ENCODE data around the gene CBFA2T3.

CBFA2T3 gene

DNA sequence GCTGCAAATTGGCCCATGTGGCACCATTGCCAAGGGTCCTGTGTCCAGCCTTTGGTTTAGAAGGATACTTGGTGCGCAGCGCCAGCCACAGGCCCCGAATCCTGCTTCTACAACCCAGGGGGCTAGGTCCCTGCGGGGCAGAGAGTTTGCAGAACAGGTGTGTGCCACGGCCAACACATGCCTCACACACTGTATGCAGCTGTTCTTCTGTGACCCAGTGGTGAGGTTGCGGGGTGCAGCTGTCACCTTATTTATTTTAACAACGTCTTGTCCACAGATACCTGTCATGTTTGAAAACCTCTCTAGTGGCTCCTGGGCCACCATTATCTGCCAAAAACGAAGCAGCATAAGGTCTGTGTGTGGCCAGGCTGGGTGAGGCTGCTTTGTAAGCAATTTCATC is 11.6 kb downstream of the CBFA2T3 start (continued):
- no peak for TF ChIP-seq ZNF654 (tag by site-specific recombination; IDR thresholded peaks at IDR 0.05; ENCODE audit: low read depth)

DNA sequence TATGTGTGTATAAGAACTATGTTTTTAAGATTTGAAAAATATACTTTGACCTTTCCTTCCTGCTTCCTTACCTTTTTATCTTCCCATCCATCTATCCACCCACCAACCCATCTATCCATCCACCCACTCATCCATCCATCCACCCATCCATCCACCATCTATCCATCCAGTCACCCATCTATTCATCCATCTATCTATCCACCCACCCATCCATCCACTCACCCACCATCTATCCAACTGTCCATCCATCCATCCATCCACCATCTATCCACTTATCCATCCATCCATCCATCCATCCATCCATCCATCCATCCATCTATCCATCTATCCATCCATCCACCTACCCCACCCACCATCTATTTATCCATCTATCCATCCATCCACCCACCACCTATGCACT is 12.4 kb downstream of the CBFA2T3 start:
- Histone ChIP-seq H3K9me3 (ENCODE audit: control insufficient read depth, insufficient read depth, low read depth, low read length) (no peaks in the 10 kb centered on the region), H3K27ac (ENCODE audit: extremely low read depth, low read depth, low read length) (no peak overlapping the region), H3K4me1 (ENCODE audit: control insufficient read depth, insufficient read depth, low read length) (no peaks in the 10 kb centered on the region), H3K4me3 (ENCODE audit: low read depth, low read length) (no peak overlapping the region), H3K36me3 (ENCODE audit: control insufficient read depth in 2 of 2, insufficient read depth in 1 of 2, low read length in 2 of 2) (no peaks in the 10 kb centered on the region)
- TF ChIP-seq ZNF580 (tag by site-specific recombination; IDR thresholded peaks at IDR 0.05), result no peak
- no peak for TF ChIP-seq ZBTB6 (tag by site-specific recombination; IDR thresholded peaks at IDR 0.05)
- peak; percentile 88 for TF ChIP-seq EGR2 (tag by site-specific recombination; IDR thresholded peaks at IDR 0.05; ENCODE audit: low read depth)
- TF ChIP-seq ZNF513 (tag by site-specific recombination; IDR thresholded peaks at IDR 0.05), result no peak
- no peak for TF ChIP-seq AEBP2 (tag by site-specific recombination; IDR thresholded peaks at IDR 0.05; ENCODE audit: borderline replicate concordance)
- TF ChIP-seq KLF8 (tag by site-specific recombination; IDR thresholded peaks at IDR 0.05), result no peak
- peak; percentile 96 for TF ChIP-seq ZNF366 (tag by site-specific recombination; conservative IDR thresholded peaks at IDR 0.05)
- no peak for TF ChIP-seq ZNF792 (tag by site-specific recombination; IDR thresholded peaks at IDR 0.05)
- no peak for TF ChIP-seq ZNF37A (tag by site-specific recombination; IDR thresholded peaks at IDR 0.05)
- peak; percentile 79 for TF ChIP-seq ZBTB17 (tag by site-specific recombination; IDR thresholded peaks at IDR 0.05)
- TF ChIP-seq ZNF776 (tag by site-specific recombination; IDR thresholded peaks at IDR 0.05; ENCODE audit: borderline replicate concordance), result peak; percentile 66; the same call in 1 of the 2 replicates
- no peak for TF ChIP-seq ZNF843 (tag by site-specific recombination; IDR thresholded peaks at IDR 0.05)
- TF ChIP-seq ZNF169 (tag by site-specific recombination; IDR thresholded peaks at IDR 0.05), result no peak
- TF ChIP-seq ZFHX2 (tag by site-specific recombination; conservative IDR thresholded peaks at IDR 0.05), result peak; percentile 41; the same call in 1 of the 2 replicates
- TF ChIP-seq ZFP37 (tag by site-specific recombination; IDR thresholded peaks at IDR 0.05), result no peak
- TF ChIP-seq, protein P1, sequence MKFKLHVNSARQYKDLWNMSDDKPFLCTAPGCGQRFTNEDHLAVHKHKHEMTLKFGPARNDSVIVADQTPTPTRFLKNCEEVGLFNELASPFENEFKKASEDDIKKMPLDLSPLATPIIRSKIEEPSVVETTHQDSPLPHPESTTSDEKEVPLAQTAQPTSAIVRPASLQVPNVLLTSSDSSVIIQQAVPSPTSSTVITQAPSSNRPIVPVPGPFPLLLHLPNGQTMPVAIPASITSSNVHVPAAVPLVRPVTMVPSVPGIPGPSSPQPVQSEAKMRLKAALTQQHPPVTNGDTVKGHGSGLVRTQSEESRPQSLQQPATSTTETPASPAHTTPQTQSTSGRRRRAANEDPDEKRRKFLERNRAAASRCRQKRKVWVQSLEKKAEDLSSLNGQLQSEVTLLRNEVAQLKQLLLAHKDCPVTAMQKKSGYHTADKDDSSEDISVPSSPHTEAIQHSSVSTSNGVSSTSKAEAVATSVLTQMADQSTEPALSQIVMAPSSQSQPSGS (tag by site-specific recombination; IDR thresholded peaks at IDR 0.05; ENCODE audit: low read depth), result no peak
- TF ChIP-seq ZFP69B (tag by site-specific recombination; IDR thresholded peaks at IDR 0.05), result no peak
- no peak for TF ChIP-seq PRDM6 (tag by site-specific recombination; IDR thresholded peaks at IDR 0.05)
- no peak for TF ChIP-seq ZNF658 (tag by site-specific recombination; IDR thresholded peaks at IDR 0.05)
- no peak for TF ChIP-seq TRIM28 (IDR thresholded peaks at IDR 0.05; ENCODE audit: borderline replicate concordance, low read length)
- TF ChIP-seq ZNF121 (tag by site-specific recombination; IDR thresholded peaks at IDR 0.05), result no peak
- TF ChIP-seq YY2 (tag by site-specific recombination; IDR thresholded peaks at IDR 0.05), result no peak
- TF ChIP-seq ZIC2 (tag by site-specific recombination; IDR thresholded peaks at IDR 0.05), result no peak
- TF ChIP-seq ZNF426 (tag by site-specific recombination; IDR thresholded peaks at IDR 0.05), result no peak
- CTCF ChIA-PET, result no interaction called here
- POLR2A ChIA-PET, result no interaction called here

Measured in HEK293 (cell line).